GM21367 (cell line): ENCODE measurements around the gene TRIM77.
"Not testable (repeated sequence)": the region's sequence is repeated elsewhere in the genome, so short reads cannot be mapped to it uniquely, and the experiment has no call there.

Experiments
- ATAC-seq: cut with Tn5 transposase; IDR thresholded peaks from one replicate; pipeline ENCODE4 v1.9.1; 2021; ENCODE audit not compliant: unreplicated experiment

Gene TRIM77, protein sequence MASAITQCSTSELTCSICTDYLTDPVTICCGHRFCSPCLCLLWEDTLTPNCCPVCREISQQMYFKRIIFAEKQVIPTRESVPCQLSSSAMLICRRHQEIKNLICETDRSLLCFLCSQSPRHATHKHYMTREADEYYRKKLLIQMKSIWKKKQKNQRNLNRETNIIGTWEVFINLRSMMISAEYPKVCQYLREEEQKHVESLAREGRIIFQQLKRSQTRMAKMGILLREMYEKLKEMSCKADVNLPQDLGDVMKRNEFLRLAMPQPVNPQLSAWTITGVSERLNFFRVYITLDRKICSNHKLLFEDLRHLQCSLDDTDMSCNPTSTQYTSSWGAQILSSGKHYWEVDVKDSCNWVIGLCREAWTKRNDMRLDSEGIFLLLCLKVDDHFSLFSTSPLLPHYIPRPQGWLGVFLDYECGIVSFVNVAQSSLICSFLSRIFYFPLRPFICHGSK

DNA sequence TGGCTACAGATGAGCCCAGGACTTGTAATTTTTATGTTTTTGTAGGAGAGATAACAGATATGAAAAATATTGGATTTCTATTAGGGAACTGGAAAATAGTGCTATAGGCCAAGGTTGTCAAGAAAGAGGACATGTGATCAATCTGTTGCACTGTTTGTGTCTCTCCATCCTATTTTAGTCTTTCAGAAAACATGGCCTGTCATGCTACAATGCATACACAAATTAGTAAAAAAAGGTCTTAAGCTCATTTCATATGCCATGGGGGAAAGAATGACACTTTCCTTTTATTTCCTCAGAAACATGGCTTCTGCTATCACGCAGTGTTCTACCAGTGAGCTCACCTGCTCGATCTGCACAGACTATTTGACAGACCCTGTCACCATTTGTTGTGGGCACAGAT, at the start of gene TRIM77:
TSS of gene TRIM77 (plus strand) at position 301 of the 400 bp plus-strand sequence. CDS start at position 301, 0 bp downstream.
- ATAC-seq = not testable (repeated sequence)

DNA sequence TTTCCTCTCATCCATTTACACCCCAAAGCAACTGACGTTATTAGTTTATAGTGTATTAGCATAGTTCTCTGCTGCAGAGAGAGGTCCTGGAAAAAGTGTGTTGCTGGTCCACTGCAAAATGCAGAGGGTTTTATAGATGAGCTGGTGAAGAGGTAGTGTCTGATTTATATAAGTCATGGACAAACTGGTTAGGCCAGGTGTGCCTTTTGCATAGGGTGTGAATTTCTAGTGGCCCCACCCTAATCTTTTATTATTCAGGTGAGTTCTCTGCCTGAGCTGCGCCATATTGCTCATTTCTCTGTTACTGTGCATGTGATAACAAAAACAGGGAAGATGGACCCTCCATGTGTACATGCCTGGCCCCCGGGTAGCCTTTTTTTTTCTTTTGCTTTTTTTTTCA, 43.1 kb upstream of the TRIM77 start:
- ATAC-seq = no peak

DNA sequence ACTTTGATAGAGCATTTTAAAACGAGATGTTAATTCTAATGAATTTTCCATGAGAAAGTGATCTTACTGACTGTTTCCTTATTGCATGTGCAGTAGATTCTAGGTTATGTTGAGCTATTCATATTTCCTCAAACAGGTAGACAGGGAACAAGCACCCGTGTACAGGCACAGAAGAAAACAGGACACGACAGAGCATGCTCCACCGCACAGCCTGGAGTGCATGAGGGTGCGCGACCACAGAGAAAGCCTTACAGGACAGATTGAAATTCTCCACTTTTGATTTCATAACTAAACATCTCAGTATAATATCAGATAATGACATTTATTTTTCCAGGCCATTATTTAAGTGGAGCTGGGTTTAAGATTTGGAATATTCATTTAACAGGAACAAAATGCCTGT, 41.9 kb upstream of the TRIM77 start:
- not testable (repeated sequence) for ATAC-seq

DNA sequence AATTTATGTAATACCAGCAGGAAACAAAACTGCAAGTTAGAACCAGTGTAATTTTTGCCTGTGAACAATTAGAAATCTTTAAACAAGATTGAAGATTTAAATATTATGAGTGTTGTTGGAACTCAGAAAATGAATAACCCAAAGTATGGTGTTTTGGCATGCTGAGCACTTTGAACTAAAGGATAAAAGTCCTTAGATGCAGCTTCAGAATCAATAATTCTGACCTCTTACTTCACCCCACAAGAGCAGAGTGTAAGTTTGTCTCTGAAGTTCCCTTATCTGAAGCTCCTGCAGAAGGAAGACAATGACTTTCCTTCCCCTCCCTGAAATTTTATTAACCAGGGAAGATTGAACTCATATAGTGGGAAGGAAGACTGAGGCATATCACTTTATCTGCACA, 40.5 kb upstream of the TRIM77 start:
- not testable (repeated sequence) for ATAC-seq

DNA sequence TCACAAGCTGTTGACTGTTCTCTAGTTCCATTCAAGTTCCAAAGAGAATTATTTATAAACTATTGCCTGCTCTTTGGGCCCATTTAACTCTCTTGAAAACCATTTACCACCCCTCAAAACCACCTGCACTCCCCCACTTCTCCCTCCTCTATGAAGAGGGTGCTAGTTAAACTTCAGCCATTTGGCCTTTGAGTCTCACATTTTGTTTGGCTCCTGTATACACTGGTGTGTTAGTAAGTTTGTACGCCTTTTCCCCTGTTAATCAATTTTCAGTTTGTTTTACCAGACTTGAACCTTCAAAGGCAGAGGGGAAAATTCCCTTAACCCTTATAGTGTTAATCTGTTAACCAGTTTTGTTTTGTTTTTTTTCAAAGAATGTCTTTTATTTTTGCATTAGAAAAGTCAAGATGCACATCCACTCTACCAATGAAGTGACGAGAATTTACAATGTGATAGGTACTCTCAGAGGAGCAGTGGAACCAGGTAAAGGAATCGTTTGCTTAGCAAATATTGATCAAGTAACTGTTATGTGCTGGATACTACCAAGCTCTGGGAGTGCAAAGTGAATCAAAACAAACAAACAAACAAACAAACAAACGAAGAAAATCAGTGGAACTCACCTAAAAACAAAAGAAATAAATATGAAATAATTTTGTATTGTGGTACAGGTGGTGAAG, 40.0 kb upstream of the TRIM77 start:
- not testable (repeated sequence) for ATAC-seq

DNA sequence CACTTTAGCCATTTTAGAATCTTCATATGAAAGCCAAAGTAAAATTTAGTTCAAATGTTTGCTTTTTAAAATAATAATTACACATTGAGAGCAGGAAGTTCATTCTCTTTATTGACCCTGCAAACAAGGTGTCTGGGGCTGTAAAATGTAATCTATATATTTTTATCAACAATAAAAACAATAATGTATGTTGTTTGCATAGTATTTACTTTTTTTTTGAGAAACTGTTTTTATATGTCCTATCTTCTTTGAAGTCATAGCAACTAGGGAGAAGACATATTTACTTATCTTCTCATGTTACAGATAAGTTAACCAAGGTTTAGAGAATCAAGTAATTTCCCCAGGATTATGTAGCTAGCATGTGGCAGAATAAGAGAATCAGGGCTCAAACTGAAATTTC, 37.6 kb upstream of the TRIM77 start:
- ATAC-seq = not testable (repeated sequence)

DNA sequence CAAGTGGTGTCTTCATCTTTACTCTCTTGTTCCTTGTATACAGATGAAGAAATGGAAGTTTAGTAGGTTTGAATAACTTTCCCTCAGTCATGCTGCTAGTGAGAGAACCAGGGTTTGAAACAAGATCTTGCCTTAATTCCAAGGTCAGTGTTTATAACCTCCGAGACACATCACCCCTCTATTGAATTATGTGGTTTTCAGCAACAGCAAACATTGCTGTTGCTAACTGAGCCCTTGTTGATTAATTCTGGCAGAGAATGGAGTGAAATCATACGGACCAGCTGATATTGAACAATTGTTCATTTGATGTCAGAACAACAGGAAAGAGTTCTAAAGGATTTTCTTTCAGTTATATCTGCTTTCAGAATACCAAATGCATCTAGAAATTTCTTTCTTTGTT, 36.7 kb upstream of the TRIM77 start:
- ATAC-seq = not testable (repeated sequence)

DNA sequence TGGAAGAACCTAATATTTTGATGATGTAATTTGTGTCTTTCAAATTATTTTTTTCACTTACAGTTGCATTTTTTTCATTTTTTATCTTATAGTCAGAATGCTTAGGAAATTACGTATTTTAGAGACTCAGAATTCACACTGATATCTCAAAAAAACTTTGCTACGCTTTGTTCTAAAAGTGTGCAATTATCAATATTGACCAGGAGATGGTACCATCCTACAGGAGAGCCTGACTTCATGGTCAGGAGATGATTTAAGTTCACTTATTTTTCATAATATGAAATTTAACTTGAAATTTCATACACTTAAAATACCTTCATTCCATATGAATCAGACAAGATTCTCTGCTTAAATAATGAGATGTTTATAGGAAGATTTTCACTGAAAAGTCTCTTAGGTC, 34.7 kb upstream of the TRIM77 start:
- ATAC-seq = not testable (repeated sequence)

DNA sequence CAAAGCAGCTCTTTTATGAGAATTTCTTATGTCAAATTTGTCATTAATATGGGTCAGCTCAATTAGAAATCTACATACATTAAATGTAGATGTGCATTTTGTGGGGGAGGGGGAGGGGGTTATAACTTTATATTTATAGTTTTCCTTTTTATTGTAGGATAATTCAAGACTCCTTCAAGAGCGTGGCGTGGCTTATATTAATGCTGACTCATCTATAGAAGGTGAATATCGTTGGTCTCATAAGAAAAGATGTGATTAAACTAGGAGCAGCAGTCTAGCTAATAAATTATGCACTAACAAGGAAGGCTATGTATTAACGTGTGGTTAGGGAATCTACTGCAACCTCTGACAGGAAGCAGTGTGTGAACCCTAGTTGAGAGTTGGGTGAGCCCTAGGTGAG, 34.2 kb upstream of the TRIM77 start:
- not testable (repeated sequence) for ATAC-seq

DNA sequence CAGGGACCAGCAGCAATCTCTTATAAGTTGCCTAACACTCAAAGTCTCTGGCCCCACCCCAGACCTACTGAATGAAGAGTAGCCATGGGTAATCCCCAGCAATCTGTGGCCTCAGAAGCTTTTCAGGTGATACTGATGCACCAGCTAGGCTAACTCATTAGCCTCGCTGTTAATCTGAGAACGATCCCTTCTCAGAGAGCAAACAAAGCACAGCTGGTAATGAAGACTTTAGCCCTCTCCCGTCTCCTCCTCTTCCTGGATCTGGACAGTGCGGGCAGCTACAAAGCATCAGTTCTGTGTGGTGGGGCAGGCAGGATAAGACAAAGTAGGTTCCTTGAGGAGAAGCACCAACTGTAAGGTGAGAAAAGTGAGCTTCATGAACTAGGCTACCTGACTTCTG, 3.0 kb upstream of the TRIM77 start:
- not testable (repeated sequence) for ATAC-seq

DNA sequence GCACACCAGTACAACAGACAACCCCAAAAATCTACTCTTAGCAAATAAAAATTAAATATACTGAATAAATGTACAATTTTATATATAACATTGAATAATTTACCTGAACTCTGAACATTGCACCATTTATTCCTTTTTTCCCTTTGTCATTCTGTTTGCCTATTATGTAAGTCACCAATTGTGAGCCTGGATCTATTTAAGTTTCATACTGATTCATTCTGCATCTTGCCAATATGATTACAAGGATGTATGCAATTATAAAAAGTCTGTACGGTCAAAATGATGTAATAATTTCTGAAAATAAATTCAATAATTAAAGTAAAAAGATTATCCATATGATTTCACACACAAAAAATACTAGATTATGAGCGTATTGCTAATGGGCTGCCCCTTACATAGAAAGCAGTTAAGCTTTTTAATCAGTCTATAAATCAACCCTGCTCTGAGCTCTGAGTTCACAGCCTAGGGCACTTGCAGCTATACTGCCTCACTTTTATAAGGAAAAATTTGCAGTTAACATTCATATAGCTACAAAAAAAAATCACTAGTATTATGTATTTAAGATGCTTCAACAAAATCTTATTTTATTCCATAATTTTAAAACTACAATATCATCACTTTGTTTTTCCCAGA, 14.9 kb downstream of the TRIM77 start:
- ATAC-seq = not testable (repeated sequence)

DNA sequence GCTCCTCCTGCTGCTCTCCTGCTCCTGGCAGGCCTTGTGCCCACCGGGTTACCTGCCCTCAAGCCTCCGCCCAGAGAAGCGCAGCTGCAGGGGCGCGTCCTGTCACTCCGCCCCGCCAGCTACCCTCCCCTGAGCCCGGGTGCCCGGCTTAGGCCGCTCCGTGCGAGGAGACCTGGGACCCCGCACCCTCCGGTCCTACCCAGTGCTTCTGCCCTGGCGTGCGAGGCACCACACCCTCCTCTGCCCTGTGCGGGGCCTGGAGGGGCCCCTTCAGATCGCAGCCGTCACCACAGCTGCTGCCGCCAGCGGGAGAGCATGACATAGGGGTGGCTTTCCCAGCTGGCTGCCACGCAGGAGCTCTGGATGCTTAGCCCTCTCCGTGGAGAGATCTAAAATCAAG, 20.1 kb downstream of the TRIM77 start:
- not testable (repeated sequence) for ATAC-seq

DNA sequence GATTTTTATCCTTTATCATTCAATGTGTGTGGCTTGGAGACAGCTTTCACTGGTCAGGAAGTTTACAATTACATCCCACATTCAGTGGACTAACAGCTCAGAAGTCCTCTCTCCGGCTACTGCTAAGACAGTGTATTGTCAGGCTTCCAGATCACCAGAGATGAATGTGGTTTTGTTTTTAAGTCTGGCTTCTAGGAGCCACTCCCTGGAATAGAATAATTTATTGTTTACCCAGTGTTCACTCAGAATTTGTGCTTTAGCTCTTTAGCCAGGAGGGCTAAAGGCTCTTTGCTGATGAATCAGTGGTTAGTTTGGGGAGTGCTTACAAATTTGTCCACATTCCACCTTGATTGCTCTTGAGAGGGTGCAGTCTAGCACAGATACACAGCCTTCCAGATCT, 26.5 kb downstream of the TRIM77 start:
- no peak for ATAC-seq

DNA sequence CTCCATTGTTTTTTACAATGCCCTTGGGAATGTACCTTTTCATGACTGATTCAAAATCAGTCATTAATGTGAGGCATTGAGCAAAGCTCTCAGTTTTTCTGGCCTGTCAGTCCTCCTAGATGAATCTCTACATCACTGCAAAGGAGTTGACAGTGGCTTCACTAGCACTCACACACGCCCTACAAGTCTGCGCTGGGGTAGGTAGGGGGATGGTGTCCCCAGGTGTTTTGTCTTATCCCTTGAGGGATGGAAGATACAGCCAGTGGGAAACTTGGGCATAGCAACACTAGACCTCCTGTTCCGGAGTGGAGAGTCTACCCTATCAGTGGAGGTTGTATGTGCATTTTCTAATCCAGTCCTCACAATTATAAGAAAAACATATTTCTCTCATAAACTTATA, 27.0 kb downstream of the TRIM77 start:
- ATAC-seq = no peak

DNA sequence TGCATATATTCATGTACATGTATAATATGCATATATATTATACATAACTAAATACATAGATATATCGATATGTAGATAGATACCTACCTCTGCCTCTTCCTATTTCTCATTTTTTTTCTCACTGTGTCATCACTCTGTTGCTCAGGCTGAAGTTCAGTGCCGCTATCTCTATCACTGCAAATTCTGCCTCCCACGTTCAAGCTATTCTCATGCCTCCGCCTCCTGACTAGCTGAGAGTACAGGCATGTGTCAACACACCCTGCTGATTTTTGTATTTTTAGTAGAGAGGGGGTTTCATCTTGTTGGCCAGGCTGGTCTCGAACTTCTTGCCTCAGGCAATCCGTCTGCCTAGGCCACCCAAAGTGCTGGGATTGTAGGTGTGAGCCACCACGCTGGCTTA, 31.3 kb downstream of the TRIM77 start:
- ATAC-seq = not testable (repeated sequence)

DNA sequence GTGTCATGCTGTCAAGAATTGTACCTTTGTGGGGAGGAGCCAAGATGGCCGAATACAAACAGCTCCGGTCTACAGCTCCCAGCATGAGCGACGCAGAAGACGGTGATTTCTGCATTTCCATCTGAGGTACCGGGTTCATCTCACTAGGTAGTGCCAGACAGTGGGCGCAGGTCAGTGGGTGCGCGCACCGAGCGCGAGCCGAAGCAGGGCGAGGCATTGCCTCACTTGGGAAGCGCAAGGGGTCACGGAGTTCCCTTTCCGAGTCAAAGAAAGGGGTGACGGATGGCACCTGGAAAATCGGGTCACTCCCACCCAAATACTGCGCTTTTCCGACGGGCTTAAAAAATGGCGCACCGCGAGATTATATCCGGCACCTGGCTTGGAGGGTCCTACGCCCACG, 34.1 kb downstream of the TRIM77 start:
- ATAC-seq = not testable (repeated sequence)

DNA sequence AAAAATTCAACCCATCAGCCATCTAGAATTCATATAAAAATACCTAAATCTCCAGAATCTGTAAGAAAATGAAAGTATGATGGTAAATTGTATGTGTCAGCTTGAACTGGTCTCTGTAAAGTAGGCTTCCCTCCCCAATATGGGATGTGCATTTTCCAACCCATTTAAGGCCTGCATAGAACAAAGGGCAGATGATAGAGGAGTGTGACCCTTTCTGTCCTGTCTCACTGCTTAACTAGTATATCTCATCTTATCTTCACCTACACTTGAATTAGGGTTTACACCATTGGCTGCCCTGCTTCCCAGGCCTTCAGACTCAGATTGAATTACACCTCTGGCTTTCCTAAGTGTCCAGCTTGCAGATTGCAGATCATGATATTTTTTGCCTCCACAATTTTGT, 40.7 kb downstream of the TRIM77 start:
- not testable (repeated sequence) for ATAC-seq
